ENCODE data around the gene PANK4.

GRCh38 chr1:2495546-2495945, 30.9 kb downstream of the PANK4 start:
- TF ChIP-seq CTCF (IDR thresholded peaks at IDR 0.05; ENCODE audit: insufficient read depth, low read length, poor library complexity, severe bottlenecking) = no peak
- no peak for TF ChIP-seq EZH2phosphoT487 (conservative IDR thresholded peaks at IDR 0.05; ENCODE audit: low read length)
